Cardiac atrium fibroblast (primary cell): ENCODE results near the gene AMN1. TPM values are rescaled to one million over a fixed set of nuclear protein-coding genes. Genes with fewer than 3 reads are reported as not detected.

Experiments used
- total RNA-seq: library from RNA; depleted of rRNA; stranded (reverse); fragments of >200 nt; gene quantifications from 2 replicates; pipeline ENCODE4 v1.2.3, GENCODE V29; 2015

The AMN1 gene
- total RNA-seq: 9.2 and 10.7 TPM in 2 replicates

DNA sequence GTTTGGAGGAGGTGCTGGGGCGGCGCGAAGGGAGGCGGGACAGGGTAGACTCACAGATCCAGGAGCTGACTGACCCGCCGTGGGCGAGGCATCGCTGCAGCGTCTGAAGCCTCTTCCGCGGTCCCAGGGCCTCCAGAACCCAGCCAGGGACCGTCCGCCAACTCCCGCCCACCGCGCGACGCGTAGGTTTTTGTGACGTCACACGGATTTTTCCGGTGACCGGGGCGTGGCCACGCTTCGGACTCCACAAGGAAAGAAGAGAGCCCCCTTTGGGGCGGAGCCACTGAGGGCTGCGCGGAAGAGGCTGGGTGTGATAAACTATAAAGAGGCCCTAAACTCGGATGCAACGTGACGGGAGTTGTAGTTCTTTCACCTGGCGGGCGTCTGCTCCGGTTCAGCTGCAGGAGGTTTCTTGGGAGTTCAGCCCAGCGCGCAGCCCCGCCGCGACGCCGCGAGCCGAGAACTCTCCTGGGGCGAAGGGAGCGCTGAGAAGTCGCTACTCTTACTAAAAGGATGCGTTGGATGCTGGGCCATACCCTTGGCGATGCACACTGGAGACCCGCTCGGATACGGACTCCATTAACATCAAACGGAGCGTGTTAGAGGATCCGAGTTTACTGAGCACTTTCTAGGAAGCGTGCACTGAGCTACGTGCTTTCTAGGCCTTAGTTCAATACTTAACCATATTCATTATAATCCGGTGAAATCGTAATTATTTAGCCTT is at the start of gene AMN1:
TSS of gene AMN1 (minus strand) at position 105 of the 724 bp plus-strand sequence. CDS start at position 92, 13 bp downstream.

GRCh38 chr12:31659087-31659942 is 69.5 kb downstream of the AMN1 start, which contains the start of gene ETFBKMT:
Gene ETFBKMT (plus strand): TSS chr12:31659688. CDS start chr12:31661954, 2,266 bp downstream.

Other genes starting within 250 kb of the AMN1 start
- 4.5 and 5.7 TPM in 2 replicates for gene DENND5B, start 137.9 kb downstream of the AMN1 start, total RNA-seq
- gene ETFBKMT, start 69.3 kb downstream of the AMN1 start, total RNA-seq: 0.72 and 3.2 TPM in 2 replicates
- gene RESF1, start 230.4 kb upstream of the AMN1 start, total RNA-seq: 52.0 and 57.5 TPM in 2 replicates